Transverse colon (tissue), 4 donors: ENCODE measurements around the gene LIMK2. TPM values are rescaled to one million over a fixed set of nuclear protein-coding genes. Genes with fewer than 3 reads are reported as not detected.
"Not testable (repeated sequence)": the region's sequence is repeated elsewhere in the genome, so short reads cannot be mapped to it uniquely, and the experiment has no call there.

Source experiments
- DNase-seq: peaks from one replicate; pipeline ENCODE4 v3.0.0-alpha.2; 2019
- H3K27ac ChIP-seq, 4 donors: fragments of 200-600 bp; sonication (generic); 2 replicates each; pipeline ENCODE4 v1.5.1; 2016 to 2018; ENCODE audit warnings: inconsistent platforms in 4 of 4
- H3K27me3 ChIP-seq: fragments of 200-600 bp; sonication (generic); 2 replicates; pipeline ENCODE4 v1.5.1; 2017; ENCODE audit warnings: inconsistent platforms
- H3K36me3 ChIP-seq, 4 donors: fragments of 200-600 bp; sonication (generic); 2 replicates each; pipeline ENCODE4 v1.5.1; 2017 to 2019; ENCODE audit warnings: inconsistent platforms in 4 of 4
- H3K4me1 ChIP-seq, 4 donors: fragments of 200-600 bp; sonication (generic); 2 replicates each; pipeline ENCODE4 v1.5.1; 2017 to 2020; ENCODE audit warnings: inconsistent platforms in 4 of 4
- H3K4me3 ChIP-seq, 4 donors: fragments of 200-600 bp; sonication (generic); 1 replicate in 1 of 4; 2 replicates in 3 of 4; pipeline versions ENCODE4 v1.5.1 to v1.6.1; 2017 to 2019; ENCODE audit warnings: inconsistent platforms in 4 of 4
- H3K9me3 ChIP-seq, 2 donors: fragments of 200-600 bp; sonication (generic); 2 replicates each; pipeline ENCODE4 v1.5.1; 2017 to 2019; ENCODE audit warnings: inconsistent platforms in 2 of 2
- CTCF ChIP-seq, 5 experiments: fragments of 200-600 bp in 3 of 5; fragments of 450-650 bp in 2 of 5; sonication (generic) in 3 of 5; IDR thresholded peaks; 1 replicate in 2 of 5; 2 replicates in 3 of 5; pipeline ENCODE4 v1.5.1; 2016 to 2017; ENCODE audit warnings: antibody characterized with exemption in 5 of 5, inconsistent platforms in 3 of 5, mild to moderate bottlenecking in 2 of 5, moderate library complexity in 1 of 5
- EP300 ChIP-seq: sonication (generic); formaldehyde crosslinking; IDR thresholded peaks from one replicate; pipeline ENCODE4 v1.6.1; 2017; ENCODE audit warnings: antibody characterized with exemption, low read depth
- POLR2A ChIP-seq: fragments of 450-650 bp; IDR thresholded peaks from one replicate; pipeline ENCODE4 v1.6.1; 2016; ENCODE audit warnings: antibody characterized with exemption, mild to moderate bottlenecking, moderate library complexity
- POLR2AphosphoS5 ChIP-seq, 3 donors: sonication (generic); formaldehyde crosslinking; IDR thresholded peaks; one replicate each; pipeline ENCODE4 v1.6.1; 2016; ENCODE audit warnings: antibody characterized with exemption in 3 of 3
- WGBS, 2 donors: methylation state at CpG; one replicate each; pipeline ENCODE4 v1.1.5; 2018; ENCODE audit warnings: low coverage in 1 of 2; 5-methylcytosine and 5-hydroxymethylcytosine counted together
- in situ Hi-C, 4 donors: fragments of 200-750 bp; cut with MboI; loops; one replicate each; pipeline versions ENCODE4 v1.15.0 to v1.15.1; 2017; ENCODE audit warnings: low sequenced_read_pairs in 3 of 4, low pct_ligation_motif_present in 1 of 4, low pct_unique_long_range_greater_than_20kb in 1 of 4
- intact Hi-C: fragments of 100-400 bp; cut with DNase I; formaldehyde crosslinking; loops from one replicate; pipeline ENCODE4 v1.15.1; 2023; ENCODE audit warnings: low total_unique reads
- total RNA-seq, 4 donors: library from RNA; depleted of rRNA; stranded (reverse); fragments of >200 nt; gene quantifications; one replicate each; pipeline ENCODE4 v1.1.0, GENCODE V29; 2016

Gene LIMK2
- total RNA-seq, 4 donors from 2014 or later = 124 to 283 (median 210) TPM

- Histone ChIP-seq H3K27ac (peak overlapping the region in 3 of 4 donors; percentile 8 to 90 (median 28)), H3K36me3 (no peaks in the 10 kb centered on the region), H3K4me1 (peaks cover 28 to 71% (median 53%) of the 10 kb centered on the region in 4 donors), H3K4me3 (no peak overlapping the region), H3K27me3 (no peaks in the 10 kb centered on the region), H3K9me3 (no peaks in the 10 kb centered on the region)
- intact Hi-C loops (no loop called here), in situ Hi-C loops (no loop called here)
- WGBS, 2 donors = 77 to 82% methylated on average over 3 of the region's 3 CpGs
- no peak for DNase-seq
- TF ChIP-seq EP300 (no peak), CTCF (IDR thresholded peaks at IDR 0.05) (no peak), POLR2AphosphoS5 (IDR thresholded peaks at IDR 0.05) (no peak), POLR2A (no peak)
These were observed 20.9 kb downstream of the LIMK2 start for GRCh38 chr22:31233001-31233400.

- H3K4me1 ChIP-seq = peaks cover 13 to 56% (median 32%) of the 10 kb centered on the region in 4 donors
- H3K27ac ChIP-seq = peak overlapping the region in 1 of 4 donors; percentile 27
- H3K4me3 ChIP-seq = no peak overlapping the region
- TF ChIP-seq EP300 = no peak
- TF ChIP-seq POLR2AphosphoS5 (IDR thresholded peaks at IDR 0.05) = no peak
- TF ChIP-seq CTCF (IDR thresholded peaks at IDR 0.05) = no peak
- no peak for TF ChIP-seq POLR2A
- no peak for DNase-seq
- in situ Hi-C loops = no loop called here
- 48 to 60% methylated on average over 1 to 3 of the region's 3 CpGs for WGBS, 2 donors
- no peaks in the 10 kb centered on the region for H3K36me3 ChIP-seq
- H3K9me3 ChIP-seq = no peaks in the 10 kb centered on the region
- intact Hi-C loops = no loop called here
- no peaks in the 10 kb centered on the region for H3K27me3 ChIP-seq
These were observed 23.0 kb downstream of the LIMK2 start for GRCh38 chr22:31235081-31235480.

DNA sequence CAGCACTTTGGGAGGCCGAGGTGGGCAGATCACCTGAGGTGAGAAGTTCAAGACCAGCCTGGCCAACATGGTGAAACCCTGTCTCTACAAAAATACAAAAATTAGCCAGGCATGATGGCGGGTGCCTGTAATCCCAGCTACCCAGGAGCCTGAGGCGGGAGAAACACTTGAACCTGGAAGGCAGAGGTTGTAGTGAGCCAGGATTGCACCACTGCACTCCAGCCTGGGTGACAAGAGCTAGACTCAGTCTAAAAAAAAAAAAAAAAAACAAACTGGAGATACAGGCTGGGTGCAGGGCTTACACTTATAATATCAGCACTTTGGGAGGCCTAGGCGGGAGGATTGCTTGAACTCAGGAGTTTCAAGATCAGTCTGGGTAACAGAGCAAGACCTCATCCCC, 23.9 kb downstream of the LIMK2 start:
- in situ Hi-C loops, H3K27ac ChIP-seq, DNase-seq, H3K9me3 ChIP-seq, intact Hi-C loops, H3K36me3 ChIP-seq, H3K4me3 ChIP-seq, H3K27me3 ChIP-seq: not testable (repeated sequence)
- peaks cover 4 to 51% (median 24%) of the 10 kb centered on the region in 4 donors for H3K4me1 ChIP-seq
- 97 to 100% methylated on average over 1 to 4 of the region's 4 CpGs for WGBS, 2 donors

DNA sequence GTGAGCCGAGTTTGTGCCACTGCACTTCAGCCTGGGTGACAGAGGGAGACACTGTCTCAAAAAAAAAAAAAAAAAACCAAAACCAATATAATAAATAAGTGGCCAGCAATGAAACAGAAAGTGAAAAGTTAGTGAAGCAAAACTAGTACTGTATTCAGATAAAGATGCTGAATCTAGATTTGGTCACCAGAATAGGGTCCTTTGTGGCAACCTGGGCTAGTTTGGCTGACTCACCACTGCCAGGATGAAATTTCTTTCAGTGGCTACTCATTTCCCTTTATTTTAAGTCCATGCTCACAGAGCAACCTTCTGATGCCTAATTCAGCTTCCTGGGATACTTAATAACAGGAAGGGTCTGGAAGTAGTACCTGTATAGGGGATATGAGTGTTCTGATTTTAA, 26.0 kb downstream of the LIMK2 start:
- Histone ChIP-seq H3K27me3 (no peaks in the 10 kb centered on the region), H3K27ac (no peak overlapping the region), H3K4me1 (peaks cover 2 to 39% (median 11%) of the 10 kb centered on the region in 4 donors), H3K4me3 (no peak overlapping the region), H3K9me3 (no peaks in the 10 kb centered on the region), H3K36me3 (no peaks in the 10 kb centered on the region)
- DNase-seq = no peak
- 50% methylated on average over 1 of the region's 1 CpG; no CpG with 5 or more reads in 1 of the 2 donors for WGBS, 2 donors
- in situ Hi-C loops (no loop called here), intact Hi-C loops (no loop called here)
- no peak for TF ChIP-seq CTCF (IDR thresholded peaks at IDR 0.05)
- no peak for TF ChIP-seq POLR2A
- TF ChIP-seq POLR2AphosphoS5 (IDR thresholded peaks at IDR 0.05) = no peak
- no peak for TF ChIP-seq EP300

GRCh38 chr22:31239771-31240370, 27.8 kb downstream of the LIMK2 start:
- no peak for DNase-seq
- in situ Hi-C loops = no loop called here
- 64 to 76% methylated on average over 4 to 6 of the region's 6 CpGs for WGBS, 2 donors
- no peak overlapping the region for H3K4me3 ChIP-seq
- no peak for TF ChIP-seq POLR2AphosphoS5 (IDR thresholded peaks at IDR 0.05)
- TF ChIP-seq POLR2A = no peak
- no peak for TF ChIP-seq CTCF (IDR thresholded peaks at IDR 0.05)
- no peak for TF ChIP-seq EP300
- intact Hi-C loops = no loop called here
- H3K27me3 ChIP-seq = no peaks in the 10 kb centered on the region
- H3K9me3 ChIP-seq = no peaks in the 10 kb centered on the region
- H3K27ac ChIP-seq = no peak overlapping the region
- peaks cover 2 to 36% (median 7%) of the 10 kb centered on the region in 4 donors for H3K4me1 ChIP-seq
- H3K36me3 ChIP-seq = no peaks in the 10 kb centered on the region
